DOHH2 (cell line): ENCODE measurements around the gene MACROD1.

Experiments
- EZH2phosphoT487 ChIP-seq: fragments of 200-600 bp; sonication (generic); IDR thresholded peaks from 2 replicates; pipeline ENCODE4 v1.6.1; 2017; ENCODE audit warnings: borderline replicate concordance, mild to moderate bottlenecking, antibody characterized with exemption, low read length, moderate library complexity, mixed read lengths
- TF ChIP-seq, protein P1 (sequence below): fragments of 200-600 bp; sonication (generic); IDR thresholded peaks from one replicate; pipeline ENCODE4 v1.5.1; 2014; ENCODE audit warnings: antibody characterized with exemption, mild to moderate bottlenecking, low read depth, low read length; ENCODE audit not compliant: poor library complexity, severe bottlenecking

DNA sequence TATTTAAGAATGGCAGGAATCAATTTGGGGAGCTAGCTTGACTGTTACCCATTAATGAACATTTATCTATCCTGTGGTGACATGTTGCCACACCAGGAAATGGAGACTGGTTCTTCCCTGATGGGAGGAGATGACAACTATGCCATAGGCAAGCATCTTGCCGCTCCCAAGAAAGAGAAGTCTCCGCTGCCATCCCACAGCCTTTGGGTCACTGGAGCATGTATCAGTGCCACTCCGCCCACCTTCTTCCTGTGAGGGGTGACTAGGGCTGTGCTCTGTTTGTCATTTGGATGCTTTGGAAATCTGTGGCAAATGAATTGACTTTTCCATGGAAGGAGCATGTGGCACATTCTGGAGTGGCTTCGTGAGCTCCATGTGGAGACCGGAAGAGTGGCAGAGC is 26.5 kb upstream of the MACROD1 start:
- TF ChIP-seq, protein P1, sequence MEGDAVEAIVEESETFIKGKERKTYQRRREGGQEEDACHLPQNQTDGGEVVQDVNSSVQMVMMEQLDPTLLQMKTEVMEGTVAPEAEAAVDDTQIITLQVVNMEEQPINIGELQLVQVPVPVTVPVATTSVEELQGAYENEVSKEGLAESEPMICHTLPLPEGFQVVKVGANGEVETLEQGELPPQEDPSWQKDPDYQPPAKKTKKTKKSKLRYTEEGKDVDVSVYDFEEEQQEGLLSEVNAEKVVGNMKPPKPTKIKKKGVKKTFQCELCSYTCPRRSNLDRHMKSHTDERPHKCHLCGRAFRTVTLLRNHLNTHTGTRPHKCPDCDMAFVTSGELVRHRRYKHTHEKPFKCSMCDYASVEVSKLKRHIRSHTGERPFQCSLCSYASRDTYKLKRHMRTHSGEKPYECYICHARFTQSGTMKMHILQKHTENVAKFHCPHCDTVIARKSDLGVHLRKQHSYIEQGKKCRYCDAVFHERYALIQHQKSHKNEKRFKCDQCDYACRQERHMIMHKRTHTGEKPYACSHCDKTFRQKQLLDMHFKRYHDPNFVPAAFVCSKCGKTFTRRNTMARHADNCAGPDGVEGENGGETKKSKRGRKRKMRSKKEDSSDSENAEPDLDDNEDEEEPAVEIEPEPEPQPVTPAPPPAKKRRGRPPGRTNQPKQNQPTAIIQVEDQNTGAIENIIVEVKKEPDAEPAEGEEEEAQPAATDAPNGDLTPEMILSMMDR: no peak
- TF ChIP-seq EZH2phosphoT487: no peak
